ENCODE data around the gene TEPSIN. TPM values are rescaled to one million over a fixed set of nuclear protein-coding genes. Genes with fewer than 3 reads are reported as not detected.

TEPSIN gene
- total RNA-seq, 2 donors from 2014 or later, result 12.3 to 14.3 TPM

DNA sequence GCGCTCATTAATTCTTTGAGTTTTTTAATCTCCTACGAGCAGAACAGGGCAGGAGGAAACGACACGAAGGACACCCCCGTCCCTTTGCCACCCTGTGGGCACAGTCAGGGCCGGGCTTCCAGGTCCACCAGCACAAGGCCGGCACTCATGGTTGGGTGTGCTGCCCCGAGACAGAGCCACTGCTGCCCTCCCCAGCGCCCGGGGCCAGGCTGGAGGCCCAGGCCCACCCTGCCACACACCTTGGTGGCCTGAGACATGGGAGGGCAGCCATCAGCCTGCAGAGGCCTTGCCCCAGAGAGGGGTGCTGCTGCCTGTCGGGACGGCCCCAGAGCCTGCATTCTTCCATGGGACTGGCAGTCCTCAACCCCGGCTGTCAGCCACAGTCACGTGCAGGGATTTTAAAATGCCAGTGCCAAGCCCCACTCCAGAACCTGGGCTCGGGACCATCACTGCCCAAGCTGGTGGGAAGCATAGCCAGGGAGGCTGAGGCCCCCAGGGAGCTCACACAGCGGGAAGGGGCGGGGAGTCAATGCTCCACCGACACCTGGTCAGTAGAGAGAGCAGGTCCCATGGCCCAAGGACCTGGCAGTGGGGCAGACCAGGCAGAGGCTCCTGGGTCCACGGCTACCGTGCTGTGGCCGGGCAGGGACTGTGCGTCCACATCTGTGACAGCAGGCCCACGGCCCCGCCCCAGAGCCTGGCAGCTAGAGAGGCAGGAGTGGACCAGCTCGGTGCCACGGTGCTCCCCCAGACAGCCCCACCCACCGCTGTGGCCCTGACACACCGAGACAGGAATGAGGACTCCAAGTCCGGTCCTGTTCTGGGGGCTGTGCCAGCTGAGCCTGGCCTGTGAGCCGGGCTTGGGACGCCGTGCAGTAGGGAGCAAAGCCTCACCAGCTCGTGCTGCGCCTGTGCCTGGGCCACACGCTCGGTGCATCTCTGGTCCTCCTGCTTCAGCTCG is 43.6 kb downstream of the TEPSIN start:
- Histone ChIP-seq H3K27me3 (no peaks in the 10 kb centered on the region), H3K36me3 (no peaks in the 10 kb centered on the region), H3K4me3 (no peak overlapping the region), H3K4me1 (no peaks in the 10 kb centered on the region), H3K27ac (no peak overlapping the region), H3K9me3 (no peaks in the 10 kb centered on the region)
- no peak for DNase-seq (ENCODE audit: low spot score)
- TF ChIP-seq, protein P1, sequence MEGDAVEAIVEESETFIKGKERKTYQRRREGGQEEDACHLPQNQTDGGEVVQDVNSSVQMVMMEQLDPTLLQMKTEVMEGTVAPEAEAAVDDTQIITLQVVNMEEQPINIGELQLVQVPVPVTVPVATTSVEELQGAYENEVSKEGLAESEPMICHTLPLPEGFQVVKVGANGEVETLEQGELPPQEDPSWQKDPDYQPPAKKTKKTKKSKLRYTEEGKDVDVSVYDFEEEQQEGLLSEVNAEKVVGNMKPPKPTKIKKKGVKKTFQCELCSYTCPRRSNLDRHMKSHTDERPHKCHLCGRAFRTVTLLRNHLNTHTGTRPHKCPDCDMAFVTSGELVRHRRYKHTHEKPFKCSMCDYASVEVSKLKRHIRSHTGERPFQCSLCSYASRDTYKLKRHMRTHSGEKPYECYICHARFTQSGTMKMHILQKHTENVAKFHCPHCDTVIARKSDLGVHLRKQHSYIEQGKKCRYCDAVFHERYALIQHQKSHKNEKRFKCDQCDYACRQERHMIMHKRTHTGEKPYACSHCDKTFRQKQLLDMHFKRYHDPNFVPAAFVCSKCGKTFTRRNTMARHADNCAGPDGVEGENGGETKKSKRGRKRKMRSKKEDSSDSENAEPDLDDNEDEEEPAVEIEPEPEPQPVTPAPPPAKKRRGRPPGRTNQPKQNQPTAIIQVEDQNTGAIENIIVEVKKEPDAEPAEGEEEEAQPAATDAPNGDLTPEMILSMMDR (IDR thresholded peaks at IDR 0.05), result no peak

DNA sequence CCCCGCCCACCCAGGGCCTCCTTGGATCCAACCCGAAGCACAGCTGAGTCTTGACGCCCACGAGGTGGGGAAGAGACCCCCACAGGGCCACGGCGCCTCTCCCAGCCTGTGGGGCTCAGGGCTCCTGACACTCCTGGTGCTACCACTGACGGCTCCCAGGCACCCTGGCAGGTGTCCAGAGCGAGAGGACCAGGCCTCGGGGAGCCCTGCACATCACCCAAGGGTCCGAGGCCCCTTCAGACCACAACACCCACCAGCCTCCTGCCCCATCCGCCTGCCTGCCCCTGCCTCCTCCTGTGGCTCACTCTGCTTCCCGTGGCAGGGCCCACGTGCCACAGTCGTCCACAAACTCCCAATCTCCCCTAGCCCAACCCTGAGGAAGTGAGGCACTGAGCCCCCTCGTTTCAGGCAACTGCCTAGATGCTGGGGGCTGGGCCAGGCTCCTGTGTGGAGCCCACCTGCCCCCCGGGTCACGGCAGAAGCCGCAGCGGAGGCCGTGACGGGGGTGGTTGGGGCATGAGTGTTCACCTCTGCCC is 44.6 kb downstream of the TEPSIN start:
- H3K27ac ChIP-seq, result no peak overlapping the region
- H3K27me3 ChIP-seq, result no peaks in the 10 kb centered on the region
- TF ChIP-seq, protein P1 (IDR thresholded peaks at IDR 0.05), result no peak
- H3K36me3 ChIP-seq, result no peaks in the 10 kb centered on the region
- DNase-seq (ENCODE audit: low spot score), result no peak
- no peaks in the 10 kb centered on the region for H3K4me1 ChIP-seq
- H3K4me3 ChIP-seq, result no peak overlapping the region
- no peaks in the 10 kb centered on the region for H3K9me3 ChIP-seq

- Histone ChIP-seq H3K27ac (no peak overlapping the region), H3K36me3 (no peaks in the 10 kb centered on the region), H3K4me1 (no peaks in the 10 kb centered on the region), H3K4me3 (no peak overlapping the region), H3K27me3 (no peaks in the 10 kb centered on the region), H3K9me3 (no peaks in the 10 kb centered on the region)
- TF ChIP-seq, protein P1 (IDR thresholded peaks at IDR 0.05), result no peak
- DNase-seq (ENCODE audit: low spot score), result no peak
Observed at GRCh38 chr17:81193470-81194224, 45.2 kb downstream of the TEPSIN start.

- Histone ChIP-seq H3K27ac (no peak overlapping the region), H3K4me3 (no peak overlapping the region), H3K9me3 (no peaks in the 10 kb centered on the region), H3K4me1 (no peaks in the 10 kb centered on the region), H3K36me3 (no peaks in the 10 kb centered on the region), H3K27me3 (no peaks in the 10 kb centered on the region)
- DNase-seq (ENCODE audit: low spot score), result no peak
- TF ChIP-seq, protein P1 (IDR thresholded peaks at IDR 0.05), result no peak
Observed at GRCh38 chr17:81193051-81193410, 45.8 kb downstream of the TEPSIN start.

GRCh38 chr17:81192386-81193050 is 46.3 kb downstream of the TEPSIN start:
- Histone ChIP-seq H3K4me1 (no peaks in the 10 kb centered on the region), H3K9me3 (no peaks in the 10 kb centered on the region), H3K36me3 (no peaks in the 10 kb centered on the region), H3K27ac (no peak overlapping the region), H3K27me3 (no peaks in the 10 kb centered on the region), H3K4me3 (no peak overlapping the region)
- no peak for DNase-seq (ENCODE audit: low spot score)
- TF ChIP-seq, protein P1 (IDR thresholded peaks at IDR 0.05), result no peak

Data from right atrium auricular region (tissue), 2 donors.